Right cardiac atrium (tissue), 5 donors: ENCODE results near the gene PLCL2. TPM values are rescaled to one million over a fixed set of nuclear protein-coding genes. Genes with fewer than 3 reads are reported as not detected.
A peak's percentile ranks its signal among the peaks of the same experiment; 100 is the strongest.

Experiments
- ATAC-seq, 2 donors: fragments of 200-7000 bp; cut with Tn5 transposase; one replicate each; pipeline versions ENCODE4 v1.8.0 to v1.9.1; 2020; ENCODE audit warnings: moderate library complexity in 2 of 2, mild to moderate bottlenecking in 1 of 2
- DNase-seq, 3 donors: peaks; one replicate each; pipeline ENCODE4 v3.0.0-alpha.2; 2020
- H3K27ac ChIP-seq: one replicate; pipeline ENCODE4 v1.5.1; 2013; ENCODE audit warnings: mild to moderate bottlenecking, low read length, control low read depth, moderate library complexity
- H3K27me3 ChIP-seq: one replicate; pipeline ENCODE4 v1.6.1; 2013; ENCODE audit not compliant: control insufficient read depth, insufficient read depth
- H3K4me1 ChIP-seq: one replicate; pipeline ENCODE4 v1.6.1; 2013; ENCODE audit warnings: low read length; ENCODE audit not compliant: control insufficient read depth, insufficient read depth
- H3K4me3 ChIP-seq: one replicate; pipeline ENCODE4 v1.5.1; 2013; ENCODE audit warnings: low read length, control low read depth
- H3K9me3 ChIP-seq: one replicate; pipeline ENCODE4 v1.6.1; 2013; ENCODE audit warnings: low read length; ENCODE audit not compliant: control insufficient read depth
- WGBS: extraction: QIAGEN DNeasy Blood & Tissue Kit; methylation state at CpG from one replicate; pipeline ENCODE4 v1.1.7; 2013; 5-methylcytosine and 5-hydroxymethylcytosine counted together
- intact Hi-C, 4 donors: fragments of 100-400 bp; cut with DNase I; formaldehyde crosslinking; loops; one replicate each; pipeline versions ENCODE4 v1.11.0 to v1.14.0; 2022 to 2023
- polyA plus RNA-seq: library from polyadenylated mRNA; stranded (reverse); fragments of 200-250 nt; gene quantifications from one replicate; pipeline ENCODE4 v1.2.3, GENCODE V29; 2013
- total RNA-seq, 4 donors: library from RNA; stranded (reverse); fragmentation: NEBNext Ultra II Directional; extraction: Animal tissue kit (Norgen Biotek cat#: 25700); gene quantifications; one replicate each; pipeline ENCODE4 v1.2.1, GENCODE V29; 2021
- donor health status: healthy with polysubstance abuse.
- donor health status: DM: no; HTN: yes; CAD: no.
- donor health status: DM: no; HTN: no; CAD: no.
- donor health status: DM: no; HTN: yes; CAD: no; lungs with severe emphysema.
- donor health status: DM: yes; HTN: yes; CAD: no.

PLCL2 gene
- total and polyA plus RNA-seq, 5 donors, result 12.5 to 47.4 (median 36.9) TPM

DNA sequence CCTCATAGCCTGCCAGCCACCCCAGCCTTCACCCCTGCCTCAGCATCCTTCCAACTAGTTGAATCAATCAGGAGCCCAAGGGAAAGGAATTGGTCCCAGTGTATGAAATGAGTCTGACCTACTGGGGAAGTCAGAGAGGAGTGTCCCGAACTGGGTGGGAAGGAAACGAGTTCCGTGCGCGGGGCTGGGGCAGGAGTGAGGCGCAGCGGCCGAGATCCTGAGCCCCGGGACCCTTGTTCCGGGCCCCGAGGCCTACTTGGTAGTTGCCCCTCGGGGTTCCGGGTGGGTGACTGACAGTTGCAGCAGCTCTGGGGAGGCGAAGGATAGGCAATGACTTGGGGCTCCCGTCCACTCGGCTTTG is 1.1 kb upstream of the PLCL2 start:
- peaks cover 2% of the 10 kb centered on the region for H3K4me1 ChIP-seq
- ATAC-seq, result peak in 1 of 2 donors; percentile 4

GRCh38 chr3:16884084-16884747 is 539 bp upstream of the PLCL2 start:
- Histone ChIP-seq H3K27me3 (no peaks in the 10 kb centered on the region), H3K9me3 (no peaks in the 10 kb centered on the region), H3K4me3 (peak overlapping the region; percentile 59), H3K4me1 (peaks cover 2% of the 10 kb centered on the region), H3K27ac (peak overlapping the region; percentile 31)
- intact Hi-C loops, result loop anchor here in 3 of 4 donors (10.0 kb wide), 2 partner anchors 61 to 151 kb away; no protein-coding TSS in a partner anchor
- ATAC-seq (peak; percentile 79 to 85), DNase-seq (peak; percentile 78 to 92 (median 86))
- WGBS, result 2% methylated on average over 81 of the region's 81 CpGs

More for the DNA sequence above, 1.1 kb upstream of the PLCL2 start:
- Histone ChIP-seq H3K27me3 (no peaks in the 10 kb centered on the region), H3K9me3 (no peaks in the 10 kb centered on the region), H3K4me3 (peak overlapping the region; percentile 59), H3K27ac (peak overlapping the region; percentile 31)
- 50% methylated on average over 16 of the region's 16 CpGs for WGBS
- intact Hi-C loops, result loop anchor here in 3 of 4 donors (10.0 kb wide), 2 partner anchors 61 to 151 kb away; no protein-coding TSS in a partner anchor
- no peak for DNase-seq

- H3K4me1 ChIP-seq, result peaks cover 4% of the 10 kb centered on the region
- no peaks in the 10 kb centered on the region for H3K9me3 ChIP-seq
- H3K27me3 ChIP-seq, result no peaks in the 10 kb centered on the region
- H3K4me3 ChIP-seq, result peak overlapping the region; percentile 59
- no peak for ATAC-seq
- H3K27ac ChIP-seq, result peak overlapping the region; percentile 89
- intact Hi-C loops, result loop anchor here in 3 of 4 donors (5.0 to 10.0 kb wide), 3 partner anchors 59 to 149 kb away; no protein-coding TSS in a partner anchor
- no peak for DNase-seq
- WGBS, result 3% methylated on average over 15 of the region's 15 CpGs
Observed at GRCh38 chr3:16885593-16886302, 993 bp downstream of the PLCL2 start.

- peaks cover 6% of the 10 kb centered on the region for H3K4me1 ChIP-seq
- intact Hi-C loops, result loop anchor here in 3 of 4 donors (5.0 to 10.0 kb wide), 3 partner anchors 59 to 149 kb away; no protein-coding TSS in a partner anchor
- DNase-seq (peak in 1 of 3 donors; percentile 16), ATAC-seq (peak in 1 of 2 donors; percentile 11)
- H3K27ac ChIP-seq, result peak overlapping the region; percentile 83
- H3K4me3 ChIP-seq, result peak overlapping the region; percentile 59
- H3K9me3 ChIP-seq, result no peaks in the 10 kb centered on the region
- WGBS, result 13% methylated on average over 3 of the region's 3 CpGs
- H3K27me3 ChIP-seq, result no peaks in the 10 kb centered on the region
Observed at GRCh38 chr3:16886303-16886683, 1.5 kb downstream of the PLCL2 start.

- intact Hi-C loops, result loop anchor here in 3 of 4 donors (5.0 to 10.0 kb wide), 3 partner anchors 58 to 148 kb away; no protein-coding TSS in a partner anchor
- no peak for ATAC-seq
- no peak for DNase-seq
- Histone ChIP-seq H3K4me3 (no peak overlapping the region), H3K9me3 (no peaks in the 10 kb centered on the region), H3K4me1 (peaks cover 6% of the 10 kb centered on the region), H3K27me3 (no peaks in the 10 kb centered on the region), H3K27ac (no peak overlapping the region)
- WGBS, result 88% methylated on average over 1 of the region's 1 CpG
Observed at GRCh38 chr3:16887130-16887529, 2.4 kb downstream of the PLCL2 start.

- 33% methylated on average over 3 of the region's 3 CpGs for WGBS
- Histone ChIP-seq H3K27ac (no peak overlapping the region), H3K4me3 (peak overlapping the region; percentile 12), H3K27me3 (no peaks in the 10 kb centered on the region), H3K4me1 (peaks cover 9% of the 10 kb centered on the region), H3K9me3 (no peaks in the 10 kb centered on the region)
- DNase-seq (no peak), ATAC-seq (no peak)
- intact Hi-C loops, result loop anchor here in 3 of 4 donors (5.0 to 10.0 kb wide), 3 partner anchors 56 to 146 kb away; no protein-coding TSS in a partner anchor
Observed at GRCh38 chr3:16888356-16888755, 3.6 kb downstream of the PLCL2 start.

GRCh38 chr3:16888785-16889607 is 4.2 kb downstream of the PLCL2 start:
- 47% methylated on average over 9 of the region's 9 CpGs for WGBS
- Histone ChIP-seq H3K9me3 (no peaks in the 10 kb centered on the region), H3K27ac (peak overlapping the region; percentile 1), H3K4me1 (peaks cover 9% of the 10 kb centered on the region), H3K27me3 (no peaks in the 10 kb centered on the region), H3K4me3 (no peak overlapping the region)
- intact Hi-C loops, result loop anchor here in 3 of 4 donors (5.0 to 10.0 kb wide), 3 partner anchors 56 to 146 kb away; no protein-coding TSS in a partner anchor
- ATAC-seq (no peak), DNase-seq (no peak)

DNA sequence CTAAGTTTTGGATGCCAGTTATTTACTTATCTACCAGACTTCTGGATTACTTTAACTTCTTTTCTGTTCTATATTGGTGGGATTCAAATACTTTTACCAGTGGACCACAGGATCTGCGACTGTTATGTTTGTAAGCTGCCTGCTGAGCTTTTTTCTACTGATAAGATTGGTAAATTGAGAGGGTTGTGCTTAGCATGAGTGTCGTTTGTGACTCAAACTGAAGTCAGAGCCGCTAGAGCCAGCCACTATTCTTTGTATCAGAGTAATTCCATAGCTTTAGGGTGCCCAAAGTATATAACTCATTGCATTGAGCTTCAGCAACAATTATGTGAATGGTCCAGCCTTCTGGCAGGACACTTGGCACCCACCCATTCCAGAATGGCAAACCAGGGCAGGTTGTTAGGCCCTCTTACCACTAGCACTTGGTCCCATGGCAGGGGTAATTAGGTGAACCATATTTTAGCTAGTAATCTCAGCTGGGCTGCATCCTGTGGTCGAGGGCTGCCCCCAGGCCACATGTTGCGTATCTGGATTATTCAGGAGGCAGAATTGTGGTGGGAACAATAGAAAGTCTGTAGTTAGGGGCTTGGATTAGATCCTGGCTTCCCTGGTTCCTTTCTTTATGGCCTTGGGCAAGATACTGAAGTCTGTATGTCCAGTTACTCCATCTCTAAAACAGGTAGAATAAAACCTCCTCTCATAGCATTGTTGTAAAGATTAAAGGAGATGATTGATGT is 6.0 kb downstream of the PLCL2 start:
- Histone ChIP-seq H3K27ac (peak overlapping the region; percentile 93), H3K27me3 (no peaks in the 10 kb centered on the region), H3K4me1 (peaks cover 9% of the 10 kb centered on the region), H3K9me3 (no peaks in the 10 kb centered on the region), H3K4me3 (peak overlapping the region; percentile 18)
- ATAC-seq (peak in 1 of 2 donors; percentile 38), DNase-seq (peak in 1 of 3 donors; percentile 34)
- 59% methylated on average over 5 of the region's 5 CpGs for WGBS
- intact Hi-C loops, result no loop called here

DNA sequence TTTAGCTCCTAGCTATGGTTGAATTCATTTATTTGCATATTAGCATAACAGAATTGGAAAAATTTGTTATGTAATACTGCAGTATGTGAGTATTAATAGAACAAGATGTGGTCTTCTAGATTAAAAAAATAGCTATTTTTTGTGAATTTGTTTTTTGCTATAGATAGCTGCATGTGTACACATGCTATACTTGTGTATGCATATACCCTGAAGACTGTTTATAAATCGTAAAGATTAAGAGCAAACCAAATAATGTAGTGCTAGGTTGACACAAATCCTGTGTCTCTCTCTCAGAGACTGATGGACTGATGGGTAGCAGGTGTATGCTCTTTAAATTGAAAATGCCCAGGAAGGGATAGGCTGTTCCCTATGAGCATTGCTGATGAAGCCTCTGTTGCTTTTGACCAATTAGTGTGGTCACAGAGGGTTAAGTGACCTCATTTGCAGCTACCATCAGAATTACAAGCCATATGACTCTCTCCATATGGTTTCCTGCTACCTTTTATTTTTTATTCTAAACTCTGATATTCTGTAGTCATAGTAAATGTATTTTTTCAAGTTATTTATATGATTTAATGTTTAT is 9.0 kb downstream of the PLCL2 start:
- H3K27ac ChIP-seq, result no peak overlapping the region
- intact Hi-C loops, result no loop called here
- ATAC-seq (no peak), DNase-seq (no peak)
- no peak overlapping the region for H3K4me3 ChIP-seq
- H3K4me1 ChIP-seq, result peaks cover 7% of the 10 kb centered on the region
- 97% methylated on average over 1 of the region's 1 CpG for WGBS
- H3K9me3 ChIP-seq, result no peaks in the 10 kb centered on the region
- H3K27me3 ChIP-seq, result no peaks in the 10 kb centered on the region
